Endothelial cell of umbilical vein (primary cell): ENCODE data around the gene ALDH1A2. TPM values are rescaled to one million over a fixed set of nuclear protein-coding genes. Genes with fewer than 3 reads are reported as not detected.

Source experiments
- BruUV-seq: library from RNA; stranded (reverse); fragments of 400-500 nt; replicated peaks from 2 replicates; lab custom pipeline; 2021; lab: Mats Ljungman, UMichigan
- CTCF ChIA-PET: fragments of 300-600, 350-600 bp; sonication (Branson Sonifier 250); formaldehyde crosslinking; loops from one replicate; lab custom pipeline; 2021; ENCODE audit warnings: antibody characterized with exemption, inconsistent platforms; lab: Charles Lee
- POLR2A ChIA-PET: fragments of 300-600, 350-600 bp; sonication (Branson Sonifier 250); formaldehyde crosslinking; loops from one replicate; lab custom pipeline; 2021; ENCODE audit warnings: antibody characterized with exemption, inconsistent platforms; lab: Charles Lee
- DNase-seq: peaks from one replicate; pipeline ENCODE4 v3.0.0-alpha.2; 2011; ENCODE audit warnings: low read depth, low spot score
- FAIRE-seq: peaks from 2 replicates; lab custom pipeline; 2011; peaks lifted over from hg19 to GRCh38; lab: Jason Lieb, UNC
- H2AFZ ChIP-seq: 2 replicates; pipeline ENCODE4 v1.6.0; 2012; ENCODE audit warnings: low read depth, low read length, control low read depth, inconsistent platforms
- H3K27ac ChIP-seq: 2 replicates; pipeline ENCODE4 v1.5.1; 2011; ENCODE audit warnings: low read depth, mild to moderate bottlenecking, control low read depth, low read length, moderate library complexity; ENCODE audit not compliant: insufficient read depth
- H3K27me3 ChIP-seq, 2 experiments: 2 replicates each; pipeline versions ENCODE4 v1.6.0 to v1.6.1; 2011; ENCODE audit warnings: low read length in 2 of 2, mixed read lengths in 1 of 2; ENCODE audit not compliant: control insufficient read depth in 2 of 2, insufficient read depth in 2 of 2
- H3K36me3 ChIP-seq, 2 experiments: 2 replicates in 1 of 2; 3 replicates in 1 of 2; pipeline ENCODE4 v1.5.1; 2011; ENCODE audit warnings: low read length in 2 of 2, mild to moderate bottlenecking in 1 of 2, moderate library complexity in 1 of 2; ENCODE audit not compliant: control insufficient read depth in 2 of 2, insufficient read depth in 2 of 2; ENCODE audit errors: extremely low read depth in 1 of 2
- H3K4me1 ChIP-seq: 3 replicates; pipeline ENCODE4 v1.5.1; 2011; ENCODE audit warnings: mild to moderate bottlenecking, low read length; ENCODE audit not compliant: control insufficient read depth, insufficient read depth; ENCODE audit errors: extremely low read depth
- H3K4me2 ChIP-seq: 2 replicates; pipeline ENCODE4 v1.6.1; 2011; ENCODE audit warnings: low read length, control low read depth, mixed read lengths; ENCODE audit not compliant: insufficient read depth
- H3K4me3 ChIP-seq, 3 experiments: fragments of 200-600 bp in 1 of 3; sonication (generic), shearing (Covaris generic) in 1 of 3; replicated peaks in 1 of 3; 2 replicates each; pipeline ENCODE4 v1.5.1; 2011 to 2016; ENCODE audit warnings: control low read depth in 3 of 3, low read length in 3 of 3, mild to moderate bottlenecking in 2 of 3, inconsistent platforms in 1 of 3, low read depth in 1 of 3, moderate library complexity in 1 of 3; ENCODE audit not compliant: insufficient read depth in 1 of 3
- H3K79me2 ChIP-seq: 2 replicates; pipeline ENCODE4 v1.6.0; 2012; ENCODE audit warnings: low read length, inconsistent platforms; ENCODE audit not compliant: control insufficient read depth, insufficient read depth
- H3K9ac ChIP-seq: replicated peaks from 2 replicates; pipeline ENCODE3; 2011; ENCODE audit warnings: low read length, control low read depth; ENCODE audit not compliant: insufficient read depth; ENCODE audit errors: extremely low read depth
- H3K9me1 ChIP-seq: replicated peaks from 3 replicates; pipeline ENCODE4 v1.6.0; 2011; ENCODE audit warnings: mild to moderate bottlenecking, low read length; ENCODE audit not compliant: control insufficient read depth, insufficient read depth; ENCODE audit errors: extremely low read depth
- H3K9me3 ChIP-seq: replicated peaks from 2 replicates; pipeline ENCODE4 v1.5.1; 2012; ENCODE audit warnings: low read length, inconsistent platforms; ENCODE audit not compliant: control insufficient read depth, insufficient read depth
- H4K20me1 ChIP-seq: replicated peaks from 2 replicates; pipeline ENCODE3; 2011; ENCODE audit warnings: mild to moderate bottlenecking, low read length; ENCODE audit not compliant: control insufficient read depth, insufficient read depth; ENCODE audit errors: extremely low read depth
- CTCF ChIP-seq, 2 donors: IDR thresholded peaks; 1 replicate in 1 of 2; 2 replicates in 1 of 2; pipeline ENCODE4 v1.5.1; 2011; ENCODE audit warnings: low read length in 2 of 2, mild to moderate bottlenecking in 2 of 2, moderate library complexity in 2 of 2, control low read depth in 1 of 2, inconsistent platforms in 1 of 2, low read depth in 1 of 2; ENCODE audit not compliant: insufficient read depth in 1 of 2; ENCODE audit errors: extremely low read depth in 1 of 2
- EZH2 ChIP-seq: IDR thresholded peaks from 2 replicates; pipeline ENCODE4 v1.6.1; 2012; ENCODE audit warnings: borderline replicate concordance, low read depth, mild to moderate bottlenecking, moderate library complexity, low read length, inconsistent platforms; ENCODE audit not compliant: severe bottlenecking
- FOS ChIP-seq: IDR thresholded peaks from 2 replicates; pipeline ENCODE4 v1.6.1; 2011; ENCODE audit warnings: mild to moderate bottlenecking, low read length, moderate library complexity, borderline replicate concordance; ENCODE audit not compliant: insufficient read depth
- GATA2 ChIP-seq: IDR thresholded peaks from 2 replicates; pipeline ENCODE4 v1.7.0; 2011; ENCODE audit warnings: low read depth, mild to moderate bottlenecking, moderate library complexity, mixed read lengths, low read length; ENCODE audit not compliant: insufficient read length, insufficient read depth
- JUN ChIP-seq: IDR thresholded peaks from 2 replicates; pipeline ENCODE4 v1.6.1; 2011; ENCODE audit warnings: borderline replicate concordance, low read depth; ENCODE audit not compliant: insufficient read length, insufficient read depth
- MAX ChIP-seq: IDR thresholded peaks from 2 replicates; pipeline ENCODE4 v1.6.1; 2011; ENCODE audit not compliant: insufficient read depth, insufficient read length
- MYC ChIP-seq: IDR thresholded peaks from one replicate; pipeline ENCODE4 v1.6.1; 2011; ENCODE audit warnings: mild to moderate bottlenecking, low read depth, low read length
- POLR2A ChIP-seq: IDR thresholded peaks from 2 replicates; pipeline ENCODE4 v1.6.1; 2012; ENCODE audit warnings: low read depth, mild to moderate bottlenecking, control low read depth, low read length
- POLR2AphosphoS5 ChIP-seq: IDR thresholded peaks from 2 replicates; pipeline ENCODE4 v1.6.1; 2012; ENCODE audit warnings: low read depth, mild to moderate bottlenecking, control low read depth, low read length, moderate library complexity; ENCODE audit not compliant: insufficient read depth
- dilution Hi-C: fragments of 300-500 bp; cut with MboI; formaldehyde crosslinking; loops from one replicate; pipeline ENCODE4 v1.15.0; 2019; ENCODE audit warnings: low sequenced_read_pairs; ENCODE audit not compliant: extremely low pct_ligation_motif_present
- intact Hi-C: fragments of 100-400 bp; cut with micrococcal nuclease; formaldehyde crosslinking; loops from one replicate; pipeline ENCODE4 v1.10.0; 2022
- polyA plus RNA-seq, 4 experiments: library from polyadenylated mRNA; depleted of rRNA in 3 of 4; stranded (reverse) in 3 of 4; unstranded in 1 of 4; fragments of >200 nt; gene quantifications; 2 replicates each; pipeline versions ENCODE4 v1.2.1 to v1.2.3, GENCODE V29; 2011 to 2012; ENCODE audit warnings: missing spikeins in 1 of 4
- total RNA-seq: library from RNA; stranded (reverse); gene quantifications from 2 replicates; pipeline ENCODE4 v1.2.3, GENCODE V29; 2021

The ALDH1A2 gene
- total and polyA plus RNA-seq, 2 donors (not counting 3 experiments of a cell fraction or from before 2014, with no cell fraction given): 16.3 to 34.9 TPM

GRCh38 chr15:57917998-57918397, 147.5 kb downstream of the ALDH1A2 start:
- FAIRE-seq: no peak
- intact Hi-C loops: no loop called here

GRCh38 chr15:57916695-57917094, 148.8 kb downstream of the ALDH1A2 start:
- intact Hi-C loops: no loop called here
- POLR2A ChIA-PET: no interaction called here
- H3K9ac ChIP-seq: no peak overlapping the region
- no peaks in the 10 kb centered on the region for H4K20me1 ChIP-seq
- dilution Hi-C loops: no loop called here
- no peak overlapping the region for H2AFZ ChIP-seq
- no peaks in the 10 kb centered on the region for H3K27me3 ChIP-seq
- H3K9me3 ChIP-seq: no peaks in the 10 kb centered on the region
- H3K4me1 ChIP-seq: peaks cover 12% of the 10 kb centered on the region
- TF ChIP-seq POLR2A: no peak
- TF ChIP-seq JUN: no peak
- TF ChIP-seq MAX: no peak
- TF ChIP-seq EZH2: no peak
- no peak for TF ChIP-seq CTCF (IDR thresholded peaks at IDR 0.05; ENCODE audit: extremely low read depth in 1 of 2, insufficient read depth in 1 of 2, low read depth in 1 of 2, low read length in 2 of 2)
- no peak for TF ChIP-seq FOS
- no peak for TF ChIP-seq POLR2AphosphoS5
- no peak for TF ChIP-seq GATA2
- TF ChIP-seq MYC: no peak
- FAIRE-seq: no peak
- H3K9me1 ChIP-seq: no peaks in the 10 kb centered on the region
- no peaks in the 10 kb centered on the region for H3K79me2 ChIP-seq
- no peaks in the 10 kb centered on the region for H3K36me3 ChIP-seq
- CTCF ChIA-PET: interaction anchor here (1.0 kb wide), 1 partner anchor 154 kb away, joined by 3 read pairs; no protein-coding TSS in a partner anchor
- H3K27ac ChIP-seq: no peak overlapping the region
- no peak overlapping the region for H3K4me2 ChIP-seq
- no peak overlapping the region for H3K4me3 ChIP-seq
- BruUV-seq: no TSS peak
- no peak for DNase-seq

More at GRCh38 chr15:57917998-57918397, 147.5 kb downstream of the ALDH1A2 start:
- no peak for DNase-seq
- POLR2A ChIA-PET: no interaction called here
- CTCF ChIA-PET: no interaction called here
- no peak overlapping the region for H3K4me3 ChIP-seq
- no TSS peak for BruUV-seq
- no peaks in the 10 kb centered on the region for H4K20me1 ChIP-seq
- TF ChIP-seq EZH2: no peak
- TF ChIP-seq POLR2A: no peak
- no peak for TF ChIP-seq JUN
- no peak for TF ChIP-seq POLR2AphosphoS5
- no peak for TF ChIP-seq FOS
- no peak for TF ChIP-seq MAX
- TF ChIP-seq GATA2: no peak
- no peak for TF ChIP-seq MYC
- H3K9ac ChIP-seq: no peak overlapping the region
- H3K9me1 ChIP-seq: no peaks in the 10 kb centered on the region
- no peaks in the 10 kb centered on the region for H3K36me3 ChIP-seq
- H3K4me2 ChIP-seq: no peak overlapping the region
- dilution Hi-C loops: no loop called here
- H2AFZ ChIP-seq: no peak overlapping the region
- no peaks in the 10 kb centered on the region for H3K9me3 ChIP-seq
- H3K27me3 ChIP-seq: no peaks in the 10 kb centered on the region
- H3K27ac ChIP-seq: no peak overlapping the region
- peaks cover 23% of the 10 kb centered on the region for H3K4me1 ChIP-seq
- no peaks in the 10 kb centered on the region for H3K79me2 ChIP-seq
